ENCODE results near the gene TMEM240. TPM values are rescaled to one million over a fixed set of nuclear protein-coding genes. Genes with fewer than 3 reads are reported as not detected.
A peak's percentile ranks its signal among the peaks of the same experiment; 100 is the strongest.

TMEM240 gene
- total and polyA plus RNA-seq, 9 donors = 3.5 to 9.2 (median 4.8) TPM

DNA sequence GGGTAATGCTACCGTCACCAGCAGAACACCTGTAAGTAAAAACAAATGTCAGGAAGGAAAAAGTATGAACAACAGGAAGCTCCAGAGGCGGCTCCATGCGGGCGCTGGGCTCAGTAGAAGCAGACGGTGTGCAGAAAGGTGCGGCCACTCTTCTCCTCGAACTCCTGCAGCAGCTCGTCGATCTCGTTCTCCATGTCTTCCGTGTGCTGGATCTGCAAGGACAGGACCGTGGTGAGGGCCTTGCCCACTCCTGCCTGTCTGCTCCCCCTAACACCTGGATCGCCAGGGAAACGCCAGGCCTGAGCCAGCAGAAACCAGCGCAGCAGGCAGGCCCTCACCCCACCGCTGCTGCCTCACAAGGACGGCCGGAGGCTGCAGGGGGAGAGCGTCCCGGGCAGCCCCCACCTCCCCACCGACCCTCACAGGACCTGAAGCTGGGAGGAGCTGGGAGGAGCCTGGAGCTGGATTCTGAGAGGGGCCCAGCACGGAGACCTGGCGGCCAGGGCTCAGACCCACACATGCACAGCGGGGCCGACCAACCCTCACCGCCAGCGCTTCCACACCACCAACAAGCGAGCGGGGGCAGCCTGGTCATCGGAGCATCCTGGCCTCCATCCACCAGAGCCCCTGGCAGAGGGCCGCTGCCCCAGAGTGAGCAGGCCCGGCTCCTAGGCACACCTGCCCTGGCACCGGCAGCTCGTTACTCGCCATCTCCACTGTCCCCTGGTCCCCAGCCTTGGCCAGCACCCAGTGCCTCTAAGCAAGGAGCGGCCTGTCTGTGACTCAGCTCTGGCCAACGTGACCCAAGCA is 1.7 kb upstream of the TMEM240 start:
- Histone ChIP-seq H3K27ac (ENCODE audit: low read length) (no peak overlapping the region), H3K9me3 (replicated peaks; ENCODE audit: control insufficient read depth, low read depth, low read length) (no peaks in the 10 kb centered on the region), H3K36me3 (ENCODE audit: control insufficient read depth, insufficient read depth, low read length) (peaks cover 36% of the 10 kb centered on the region), H3K4me3 (ENCODE audit: low read length) (no peak overlapping the region), H3K4me1 (ENCODE audit: control insufficient read depth, insufficient read depth, low read length) (peaks cover 19% of the 10 kb centered on the region), H3K27me3 (ENCODE audit: control insufficient read depth, insufficient read depth, low read length) (no peaks in the 10 kb centered on the region)
- no peak for DNase-seq
- 69% methylated on average over 28 of the region's 37 CpGs for WGBS (ENCODE audit: insufficient coverage)

DNA sequence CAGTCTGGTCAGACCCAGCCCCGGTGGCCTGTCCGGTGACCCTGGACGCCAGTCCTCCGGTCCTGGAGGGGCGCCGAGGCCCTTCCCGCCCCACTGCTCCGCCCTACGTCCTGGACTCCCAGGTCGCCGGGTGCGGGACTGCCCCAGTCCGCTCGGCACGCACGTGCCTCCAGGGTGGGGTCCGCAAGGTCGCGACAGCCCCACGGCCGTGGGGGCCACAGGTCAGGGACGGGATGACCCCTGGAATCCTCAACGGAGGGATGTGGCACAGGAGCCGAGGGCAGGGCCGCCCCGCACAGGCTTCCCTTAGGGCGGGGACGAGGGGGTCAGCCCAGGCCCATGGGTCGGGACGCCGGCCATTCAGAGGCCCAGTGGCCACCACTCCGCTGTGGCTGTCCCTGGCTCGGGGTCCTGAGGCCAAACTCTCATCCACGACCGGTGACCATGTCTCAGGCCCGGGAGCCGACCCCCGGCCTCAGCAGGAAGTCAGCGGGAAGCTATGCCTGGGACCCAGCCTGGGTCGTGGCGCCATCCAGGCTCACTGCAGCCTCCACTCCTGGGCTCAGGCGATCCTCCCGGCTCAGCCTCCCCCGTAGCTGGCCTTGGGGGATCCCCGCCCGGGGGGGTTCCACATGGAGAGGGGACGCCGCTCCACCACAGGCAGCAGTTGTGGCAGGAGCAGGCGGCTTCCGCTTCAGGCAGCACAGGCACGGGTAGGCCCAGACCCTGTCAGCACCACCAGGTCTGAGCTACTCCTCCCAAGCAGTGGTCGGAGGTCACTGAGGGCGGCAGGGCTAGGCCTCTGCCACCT is 599 bp upstream of the TMEM240 start:
- no peak for DNase-seq
- H3K4me3 ChIP-seq (ENCODE audit: low read length) = peak overlapping the region; percentile 18
- H3K4me1 ChIP-seq (ENCODE audit: control insufficient read depth, insufficient read depth, low read length) = peaks cover 28% of the 10 kb centered on the region
- H3K36me3 ChIP-seq (ENCODE audit: control insufficient read depth, insufficient read depth, low read length) = peaks cover 37% of the 10 kb centered on the region
- H3K27me3 ChIP-seq (ENCODE audit: control insufficient read depth, insufficient read depth, low read length) = no peaks in the 10 kb centered on the region
- no peaks in the 10 kb centered on the region for H3K9me3 ChIP-seq (replicated peaks; ENCODE audit: control insufficient read depth, low read depth, low read length)
- 47% methylated on average over 51 of the region's 53 CpGs for WGBS (ENCODE audit: insufficient coverage)
- H3K27ac ChIP-seq (ENCODE audit: low read length) = no peak overlapping the region

DNA sequence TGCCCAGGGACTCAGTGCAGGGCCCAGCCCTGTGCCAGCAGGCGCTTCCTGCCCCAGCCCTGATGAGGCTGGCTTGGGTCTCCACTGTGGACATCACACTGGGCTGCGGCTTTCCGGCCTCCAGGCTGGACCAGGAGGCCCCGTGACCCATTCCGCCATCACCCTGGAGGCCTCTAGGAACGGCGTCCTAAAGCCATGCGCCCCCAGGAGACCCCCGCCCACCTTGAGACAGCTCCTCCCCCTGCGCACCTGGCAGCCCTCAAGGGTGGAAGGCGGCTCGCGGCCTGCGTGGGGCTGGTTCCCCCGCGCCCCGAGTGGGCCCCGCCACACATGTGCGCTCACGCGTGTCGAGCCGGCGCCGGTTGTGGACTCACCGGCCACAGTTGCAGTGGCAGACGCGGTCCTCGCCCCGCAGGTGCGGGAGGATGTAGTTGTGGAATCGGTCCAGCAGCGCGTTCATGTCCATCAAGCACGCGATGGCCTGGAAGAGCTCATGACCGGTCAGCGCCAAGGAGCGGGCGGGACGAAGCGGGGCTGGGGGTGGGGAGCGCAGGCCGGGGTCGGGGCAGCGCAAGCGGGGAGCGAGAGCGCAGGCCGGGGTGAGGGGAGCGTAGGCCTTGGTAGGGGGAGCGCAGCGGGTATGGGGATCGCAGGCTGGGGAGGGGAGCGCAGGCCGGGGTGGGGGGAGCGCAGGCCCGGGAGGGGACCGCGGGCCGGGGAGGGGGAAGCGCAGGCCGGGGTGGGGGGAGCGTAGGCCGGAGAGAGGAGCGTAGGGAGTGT is 924 bp downstream of the TMEM240 start:
- DNase-seq = peak; percentile 70
- Histone ChIP-seq H3K4me1 (ENCODE audit: control insufficient read depth, insufficient read depth, low read length) (peaks cover 29% of the 10 kb centered on the region), H3K36me3 (ENCODE audit: control insufficient read depth, insufficient read depth, low read length) (peaks cover 37% of the 10 kb centered on the region), H3K4me3 (ENCODE audit: low read length) (peak overlapping the region; percentile 44), H3K27me3 (ENCODE audit: control insufficient read depth, insufficient read depth, low read length) (no peaks in the 10 kb centered on the region), H3K27ac (ENCODE audit: low read length) (no peak overlapping the region), H3K9me3 (replicated peaks; ENCODE audit: control insufficient read depth, low read depth, low read length) (no peaks in the 10 kb centered on the region)
- WGBS (ENCODE audit: insufficient coverage) = 7% methylated on average over 45 of the region's 66 CpGs

DNA sequence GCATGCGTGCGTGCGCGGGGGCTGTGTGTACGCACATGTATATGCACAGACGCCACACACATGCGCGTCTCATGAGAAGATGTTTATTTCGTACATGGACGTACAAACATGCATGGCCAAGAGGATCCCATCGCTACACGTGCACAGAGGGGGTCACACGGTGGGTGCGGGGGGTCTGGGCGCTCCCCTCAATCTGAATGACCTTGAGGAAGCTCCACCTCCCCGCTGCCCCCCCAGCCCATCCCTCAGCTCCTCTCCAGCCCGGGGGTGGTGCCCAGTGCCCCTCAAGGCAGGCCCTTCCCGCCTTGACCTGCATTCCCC is 1.5 kb downstream of the TMEM240 start:
- no peak for DNase-seq
- Histone ChIP-seq H3K4me3 (ENCODE audit: low read length) (peak overlapping the region; percentile 44), H3K9me3 (replicated peaks; ENCODE audit: control insufficient read depth, low read depth, low read length) (no peaks in the 10 kb centered on the region), H3K27ac (ENCODE audit: low read length) (no peak overlapping the region), H3K36me3 (ENCODE audit: control insufficient read depth, insufficient read depth, low read length) (peaks cover 37% of the 10 kb centered on the region), H3K27me3 (ENCODE audit: control insufficient read depth, insufficient read depth, low read length) (no peaks in the 10 kb centered on the region), H3K4me1 (ENCODE audit: control insufficient read depth, insufficient read depth, low read length) (peaks cover 29% of the 10 kb centered on the region)
- WGBS (ENCODE audit: insufficient coverage) = 62% methylated on average over 18 of the region's 18 CpGs

DNA sequence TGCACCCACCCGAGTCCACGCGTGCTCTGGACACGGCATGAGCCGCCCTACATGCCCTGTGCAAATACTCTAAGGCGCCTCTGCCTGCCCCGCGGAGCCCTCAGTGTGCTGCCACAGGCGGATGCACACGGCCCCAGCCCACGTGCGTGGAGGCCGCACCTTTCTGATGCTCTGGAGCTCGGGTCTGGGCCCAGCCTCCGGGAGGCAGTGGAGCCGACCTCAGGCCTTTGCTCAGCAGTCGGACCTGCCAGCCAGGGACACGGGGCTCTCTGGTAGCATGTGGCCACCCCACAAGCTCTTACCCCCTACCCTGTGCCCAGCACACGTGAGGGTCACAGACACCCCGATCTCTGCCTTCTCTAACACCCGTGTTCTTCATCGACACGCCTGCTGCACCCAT is 2.1 kb downstream of the TMEM240 start:
- no peaks in the 10 kb centered on the region for H3K27me3 ChIP-seq (ENCODE audit: control insufficient read depth, insufficient read depth, low read length)
- no peak overlapping the region for H3K4me3 ChIP-seq (ENCODE audit: low read length)
- H3K27ac ChIP-seq (ENCODE audit: low read length) = no peak overlapping the region
- H3K9me3 ChIP-seq (replicated peaks; ENCODE audit: control insufficient read depth, low read depth, low read length) = no peaks in the 10 kb centered on the region
- H3K36me3 ChIP-seq (ENCODE audit: control insufficient read depth, insufficient read depth, low read length) = peaks cover 36% of the 10 kb centered on the region
- H3K4me1 ChIP-seq (ENCODE audit: control insufficient read depth, insufficient read depth, low read length) = peaks cover 29% of the 10 kb centered on the region
- 84% methylated on average over 23 of the region's 23 CpGs for WGBS (ENCODE audit: insufficient coverage)
- no peak for DNase-seq

DNA sequence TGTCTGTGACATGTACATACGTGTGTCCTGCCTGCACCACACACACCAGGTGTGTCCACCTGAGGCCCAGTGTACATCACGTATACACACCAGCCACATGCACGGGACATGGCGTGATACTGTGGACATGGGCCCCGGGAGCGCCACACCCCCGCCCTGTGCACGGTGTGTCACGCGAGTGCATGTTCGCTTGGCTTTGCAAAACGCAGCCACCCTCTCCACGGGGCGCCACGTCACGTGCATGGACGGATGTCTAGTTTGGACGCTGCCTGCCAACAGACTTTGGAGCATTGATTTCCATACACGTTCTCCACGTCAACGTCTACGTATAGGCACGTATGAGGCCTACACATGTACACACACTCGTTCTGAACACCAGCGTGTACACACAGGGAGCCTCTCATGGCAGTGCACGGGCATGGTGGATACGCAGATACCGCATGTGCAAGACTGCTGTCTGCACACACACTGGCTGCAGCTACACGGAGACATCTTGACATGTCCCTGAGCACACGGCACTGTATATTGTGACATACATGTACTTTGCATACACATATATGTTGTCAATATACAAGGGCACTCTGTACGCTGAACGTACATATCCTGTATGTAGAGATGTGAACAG is 2.7 kb downstream of the TMEM240 start:
- H3K36me3 ChIP-seq (ENCODE audit: control insufficient read depth, insufficient read depth, low read length) = peaks cover 32% of the 10 kb centered on the region
- peaks cover 32% of the 10 kb centered on the region for H3K4me1 ChIP-seq (ENCODE audit: control insufficient read depth, insufficient read depth, low read length)
- H3K9me3 ChIP-seq (replicated peaks; ENCODE audit: control insufficient read depth, low read depth, low read length) = no peaks in the 10 kb centered on the region
- no peak overlapping the region for H3K27ac ChIP-seq (ENCODE audit: low read length)
- WGBS (ENCODE audit: insufficient coverage) = 92% methylated on average over 26 of the region's 32 CpGs
- DNase-seq = no peak
- H3K4me3 ChIP-seq (ENCODE audit: low read length) = no peak overlapping the region
- H3K27me3 ChIP-seq (ENCODE audit: control insufficient read depth, insufficient read depth, low read length) = no peaks in the 10 kb centered on the region

DNA sequence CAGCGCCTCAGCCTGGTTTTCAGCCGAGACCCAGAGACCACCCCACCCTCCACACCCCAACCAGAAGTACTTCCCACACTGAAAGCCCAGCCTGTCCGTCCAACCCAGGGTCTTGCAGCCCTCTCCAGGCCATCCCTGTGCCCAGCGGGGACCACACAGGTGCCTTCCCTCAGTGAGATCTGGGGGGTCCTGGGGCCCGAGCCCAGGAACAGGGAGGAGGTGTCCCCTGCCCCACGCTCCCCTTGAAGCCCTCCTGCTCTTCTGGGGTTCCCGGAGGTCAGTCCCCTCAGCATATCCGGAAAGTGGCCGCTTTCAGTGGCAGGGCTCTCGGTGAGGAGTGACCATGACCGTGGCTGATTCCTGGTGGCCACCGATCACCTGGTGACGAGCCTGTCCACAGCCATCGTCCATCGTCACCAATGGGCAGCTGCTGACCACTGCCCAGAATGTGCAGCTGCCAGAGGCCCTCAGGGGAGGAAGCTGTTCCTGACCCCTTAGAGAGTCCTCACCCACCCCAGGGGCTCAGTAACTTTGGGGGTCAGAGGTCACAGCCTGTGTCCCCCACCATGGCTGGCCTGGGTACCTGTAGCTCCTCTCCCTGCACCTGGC is 3.4 kb downstream of the TMEM240 start:
- Histone ChIP-seq H3K27me3 (ENCODE audit: control insufficient read depth, insufficient read depth, low read length) (no peaks in the 10 kb centered on the region), H3K4me3 (ENCODE audit: low read length) (no peak overlapping the region), H3K27ac (ENCODE audit: low read length) (no peak overlapping the region), H3K4me1 (ENCODE audit: control insufficient read depth, insufficient read depth, low read length) (peaks cover 32% of the 10 kb centered on the region), H3K36me3 (ENCODE audit: control insufficient read depth, insufficient read depth, low read length) (peaks cover 28% of the 10 kb centered on the region), H3K9me3 (replicated peaks; ENCODE audit: control insufficient read depth, low read depth, low read length) (peaks cover under 1% of the 10 kb centered on the region)
- no peak for DNase-seq
- 83% methylated on average over 15 of the region's 15 CpGs for WGBS (ENCODE audit: insufficient coverage)

DNA sequence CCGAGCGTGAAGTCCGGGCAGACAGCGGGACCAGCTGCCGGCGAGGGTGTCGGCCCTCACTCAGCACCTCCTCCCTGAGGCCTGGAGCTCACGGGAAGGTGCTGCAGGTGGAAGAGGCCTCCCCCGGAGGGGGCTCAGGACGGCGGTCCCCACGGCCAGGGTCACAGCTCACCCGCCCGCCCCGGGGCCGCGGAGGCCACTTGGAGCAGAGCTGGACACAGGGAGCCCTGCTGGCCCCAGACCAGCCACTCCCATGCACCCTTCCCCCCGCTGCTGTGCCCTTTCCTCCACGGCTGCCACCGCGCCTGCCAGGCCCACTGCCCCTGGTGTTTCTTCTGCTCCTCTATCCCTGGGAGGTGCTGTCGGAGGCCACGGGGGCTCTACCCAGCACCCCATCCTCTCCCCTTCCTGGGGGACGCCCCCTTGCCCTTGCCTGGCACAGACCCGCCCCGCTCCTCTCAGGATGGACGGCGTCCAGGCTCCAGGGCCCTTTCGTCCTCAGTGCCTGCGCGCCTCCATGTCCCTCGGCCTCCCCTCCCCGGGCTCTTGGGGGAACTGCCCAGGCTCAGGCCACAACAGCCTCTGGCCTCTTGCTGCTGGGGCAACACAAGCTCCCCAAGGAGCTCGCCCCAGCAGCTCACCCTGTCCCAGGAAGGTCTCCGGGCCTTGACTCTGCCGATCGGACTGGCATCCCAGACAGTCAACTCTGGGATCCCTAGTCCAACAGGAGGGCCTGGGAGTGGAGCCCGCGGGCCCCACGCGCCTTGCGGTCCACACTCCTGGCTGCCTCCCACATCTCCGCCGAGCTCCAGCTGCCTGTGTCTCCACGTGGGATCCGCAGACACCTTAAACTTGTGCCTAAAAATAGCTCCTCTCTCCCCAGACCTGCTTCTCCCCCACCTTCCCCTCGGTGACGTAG is 4.1 kb downstream of the TMEM240 start:
- 69% methylated on average over 48 of the region's 48 CpGs for WGBS (ENCODE audit: insufficient coverage)
- DNase-seq = no peak

More for the DNA sequence above, 4.1 kb downstream of the TMEM240 start:
- Histone ChIP-seq H3K4me3 (ENCODE audit: low read length) (no peak overlapping the region), H3K4me1 (ENCODE audit: control insufficient read depth, insufficient read depth, low read length) (peaks cover 31% of the 10 kb centered on the region), H3K9me3 (replicated peaks; ENCODE audit: control insufficient read depth, low read depth, low read length) (peaks cover 5% of the 10 kb centered on the region), H3K36me3 (ENCODE audit: control insufficient read depth, insufficient read depth, low read length) (peaks cover 21% of the 10 kb centered on the region), H3K27ac (ENCODE audit: low read length) (no peak overlapping the region), H3K27me3 (ENCODE audit: control insufficient read depth, insufficient read depth, low read length) (no peaks in the 10 kb centered on the region)
